GM18868 (cell line): ENCODE results near the gene ENOX1.

ENCODE experiments used
- ATAC-seq: cut with Tn5 transposase; IDR thresholded peaks from one replicate; pipeline ENCODE4 v1.9.1; 2021; ENCODE audit warnings: mild to moderate bottlenecking, moderate library complexity; ENCODE audit not compliant: unreplicated experiment

ENOX1 gene

DNA sequence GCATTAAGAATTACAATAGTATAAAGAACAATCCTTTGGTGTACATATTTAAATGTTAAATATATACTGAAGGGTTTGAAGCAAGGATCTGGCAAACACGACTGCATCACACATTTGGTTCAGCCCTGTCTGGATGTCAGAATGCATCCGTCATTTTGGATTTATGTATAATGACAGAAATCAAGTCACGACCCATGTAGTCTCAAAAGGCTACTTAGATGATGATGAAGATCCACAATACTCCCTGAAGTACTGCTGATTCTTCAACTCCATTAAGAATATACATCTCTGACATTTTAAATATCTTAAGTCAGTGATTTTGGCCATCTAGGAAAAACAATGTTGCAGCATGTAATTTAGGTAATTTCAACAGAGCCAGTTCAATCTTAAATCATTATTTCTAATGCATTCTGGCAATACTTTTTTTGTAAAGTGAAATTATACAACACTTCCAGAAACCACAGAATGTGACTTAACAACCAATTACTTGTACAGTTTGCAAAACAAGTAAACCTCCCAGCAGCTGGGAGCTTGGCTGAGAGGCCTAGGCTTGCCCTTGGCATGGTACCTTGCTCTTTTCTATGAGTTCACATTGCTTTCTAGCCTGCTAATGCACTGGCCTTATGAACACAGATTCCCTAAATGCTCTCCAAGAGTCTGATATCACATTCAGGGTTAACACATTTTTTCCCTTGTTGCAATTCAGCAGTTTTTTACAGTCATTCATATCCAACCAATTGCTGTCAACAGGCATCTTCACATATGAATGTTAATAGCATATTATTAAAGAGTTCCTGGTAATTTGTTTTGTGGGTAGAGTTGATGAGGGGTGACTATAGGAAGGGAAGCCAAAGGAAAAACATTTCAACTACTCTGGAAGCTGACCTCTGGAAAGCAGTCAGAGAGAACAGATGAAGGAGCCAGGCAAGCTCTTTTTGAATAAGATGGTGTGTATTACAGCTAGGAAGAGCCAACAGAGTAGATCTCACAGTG is 175.2 kb downstream of the ENOX1 start:
- ATAC-seq = no peak

DNA sequence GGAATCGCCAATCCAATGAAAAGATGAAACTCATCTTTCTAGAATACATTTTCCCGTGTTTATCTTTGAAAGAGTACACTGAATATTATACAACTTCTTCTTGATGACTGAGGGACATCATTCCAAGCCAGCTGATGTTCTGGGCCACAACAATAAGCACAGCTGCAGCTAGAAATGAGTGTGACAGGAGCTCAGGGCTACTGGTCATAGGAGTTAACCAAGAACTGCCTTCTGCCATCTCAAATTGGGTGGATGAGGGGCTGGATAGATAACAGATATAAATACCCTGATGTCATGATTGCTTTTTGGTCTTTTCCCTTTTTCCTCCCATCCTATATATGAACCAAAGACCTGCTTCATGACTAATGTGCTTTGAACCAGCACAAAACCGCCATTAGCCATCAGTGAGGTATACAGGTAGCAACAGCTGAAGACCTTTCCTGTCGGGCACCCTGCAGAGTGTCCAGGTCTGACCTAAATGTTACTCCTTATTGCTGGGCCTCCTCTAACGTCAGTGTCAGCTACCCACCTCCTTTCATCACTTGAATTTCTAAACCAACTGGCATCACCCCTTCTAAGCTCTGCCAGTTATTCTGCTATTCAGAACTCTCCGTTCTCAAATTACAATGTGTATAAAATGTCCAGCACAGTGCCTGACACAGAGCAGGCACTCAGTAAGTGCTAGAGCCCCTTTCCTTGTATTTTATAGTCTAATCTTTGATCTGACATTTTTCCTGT is 178.2 kb downstream of the ENOX1 start:
- no peak for ATAC-seq

DNA sequence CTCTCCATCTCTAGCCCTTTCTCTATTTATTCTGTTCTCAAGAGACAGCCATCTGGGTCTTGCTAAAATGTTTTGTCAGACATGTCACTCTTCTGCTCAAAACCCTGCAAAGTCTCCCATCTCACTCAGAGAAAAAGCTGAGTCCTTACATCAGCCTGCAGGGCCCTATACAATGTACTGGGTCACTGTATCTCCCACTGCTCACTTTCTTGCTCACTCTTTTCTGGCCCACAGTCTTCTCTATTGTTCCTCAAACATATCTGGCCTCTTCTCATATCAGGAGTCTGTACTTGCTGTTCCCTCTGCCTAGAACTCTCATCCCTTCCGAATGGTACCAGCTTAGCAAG is 189.2 kb downstream of the ENOX1 start:
- ATAC-seq = no peak

DNA sequence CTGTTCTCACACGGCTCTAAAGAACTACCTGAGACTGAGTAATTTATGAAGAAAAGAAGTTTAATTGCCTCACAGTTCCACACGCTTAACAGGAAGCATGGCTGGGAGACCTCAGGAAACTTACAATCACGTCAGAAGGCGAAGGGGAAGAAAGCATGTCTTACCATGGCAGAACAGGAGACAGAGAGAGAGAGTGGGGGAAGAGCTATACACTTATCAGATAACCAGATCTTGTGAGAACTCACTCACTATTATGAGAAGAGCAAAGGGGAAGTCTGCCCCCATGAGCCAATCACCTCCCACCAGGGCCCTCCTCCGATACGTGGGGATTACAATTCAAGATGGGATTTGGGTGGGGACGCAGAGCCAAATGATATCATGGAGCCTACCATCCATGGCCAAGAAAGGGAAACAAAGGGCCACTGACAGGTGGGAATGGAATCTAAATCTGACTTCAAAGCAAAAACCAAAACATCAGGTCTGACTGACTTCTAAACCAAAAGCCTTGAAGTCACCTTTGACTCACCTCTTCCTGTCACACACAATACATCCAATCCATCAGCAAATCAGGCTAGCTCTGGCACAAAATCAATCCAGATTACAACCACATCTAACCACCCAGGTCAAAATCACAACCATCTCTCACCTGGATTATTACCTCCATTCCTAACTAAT is 189.7 kb downstream of the ENOX1 start:
- ATAC-seq = no peak

DNA sequence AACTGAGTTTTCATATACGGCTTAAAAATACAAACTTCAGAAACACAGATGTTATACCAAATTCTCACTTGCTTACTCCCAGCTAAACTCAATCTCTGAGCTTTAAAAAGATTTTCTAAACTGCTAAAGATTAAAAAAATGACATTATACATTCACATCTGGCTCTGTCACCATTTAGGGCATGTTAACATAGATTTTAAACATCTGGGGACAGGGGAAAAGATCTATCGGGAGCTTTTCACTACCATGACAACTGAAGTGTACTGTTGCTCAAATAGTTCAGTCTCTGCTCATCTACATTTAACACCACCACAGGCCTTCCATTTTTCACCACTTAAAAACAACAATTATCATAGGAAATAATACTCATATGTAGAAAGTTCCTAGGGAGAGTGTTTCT is 190.8 kb downstream of the ENOX1 start:
- ATAC-seq = no peak

DNA sequence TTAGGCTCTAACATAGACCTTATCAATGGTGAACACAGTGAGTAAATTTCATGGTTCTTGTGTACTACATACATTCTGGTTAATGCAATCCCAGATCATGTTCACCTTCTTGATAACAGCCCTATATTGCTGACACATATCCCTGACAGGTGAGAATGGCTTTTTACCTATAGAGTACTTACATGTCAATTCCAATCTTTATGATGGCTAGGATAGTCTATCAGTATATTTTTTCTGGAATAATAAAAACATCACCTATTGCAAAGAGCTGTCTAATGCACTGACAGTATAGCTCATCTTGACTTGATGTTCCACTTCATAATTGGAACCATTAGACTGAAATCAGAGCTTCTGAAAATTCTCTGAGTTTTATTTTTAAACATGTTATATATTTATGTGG is 199.4 kb downstream of the ENOX1 start:
- ATAC-seq = no peak

DNA sequence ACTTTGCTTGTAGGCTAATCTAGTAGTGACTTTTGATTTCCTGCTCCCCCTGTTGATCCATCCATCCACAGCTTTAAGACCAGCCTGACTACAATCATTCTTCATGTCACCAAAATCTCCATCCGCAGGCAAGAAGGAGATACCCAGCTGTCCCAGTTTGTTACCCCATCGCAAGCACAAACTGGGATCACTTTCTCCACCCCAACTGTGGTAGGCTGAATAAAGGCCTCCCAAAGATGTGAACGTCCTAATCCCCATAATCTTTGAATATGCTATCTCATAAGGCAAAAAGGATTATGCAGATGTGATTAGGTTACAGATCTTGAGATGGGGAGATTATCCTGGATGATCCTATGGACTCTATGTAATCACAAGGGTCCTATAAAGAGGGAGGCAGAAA is 202.0 kb downstream of the ENOX1 start:
- ATAC-seq = no peak

DNA sequence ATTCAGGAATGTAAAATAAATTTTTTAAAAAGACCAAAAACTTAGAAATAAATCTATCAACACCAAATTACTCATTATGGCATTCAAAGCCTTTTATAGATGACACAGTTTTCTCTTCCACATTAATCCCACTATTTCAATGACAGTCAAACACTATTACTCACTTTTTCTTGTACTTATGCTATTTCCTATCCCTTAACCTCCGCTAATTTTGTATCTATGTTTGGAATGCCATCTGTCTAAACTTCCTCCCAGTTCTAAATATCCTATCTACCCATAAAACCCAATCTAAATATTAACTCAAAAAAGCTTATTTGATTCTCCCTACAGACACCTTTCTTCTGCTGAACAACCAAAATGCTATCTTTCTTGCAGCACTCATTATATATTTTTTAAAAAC is 203.5 kb downstream of the ENOX1 start:
- ATAC-seq = no peak

DNA sequence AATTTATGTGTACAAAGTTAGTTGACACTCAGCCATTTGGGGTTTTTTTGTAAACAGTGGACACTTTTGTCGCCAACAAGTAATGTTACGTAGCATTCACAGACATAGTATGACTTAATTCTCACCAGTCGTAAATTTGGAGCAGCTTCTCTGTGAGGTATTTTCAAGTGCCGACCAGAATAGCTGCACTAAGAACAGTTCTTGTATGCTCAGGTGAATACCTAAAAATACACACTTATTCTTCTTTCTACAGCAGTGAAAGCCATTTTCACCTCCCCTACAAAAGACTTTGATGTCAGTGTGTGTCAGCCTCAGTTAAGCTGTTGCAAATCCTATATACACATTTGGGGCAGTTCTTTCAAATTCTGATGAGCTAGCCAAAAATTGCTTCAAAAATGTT is 206.5 kb downstream of the ENOX1 start:
- ATAC-seq = no peak

DNA sequence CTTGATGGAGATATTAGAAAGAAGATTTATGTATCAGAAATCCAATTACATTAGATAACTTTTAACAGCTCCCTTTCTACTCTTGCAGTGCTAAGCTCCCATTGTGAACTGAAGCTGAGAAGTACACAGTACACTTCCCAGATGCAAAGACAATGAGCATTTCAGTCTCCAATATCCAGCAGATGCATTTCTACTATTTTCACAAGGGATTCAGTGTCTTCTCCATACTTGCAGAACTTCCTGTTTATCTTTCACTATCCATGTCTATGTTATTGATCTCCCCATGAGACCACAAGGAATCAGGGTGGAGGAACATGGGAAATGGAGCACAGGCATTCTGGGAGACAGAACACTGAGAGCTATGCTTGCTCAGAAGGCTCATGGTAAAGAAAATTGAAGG is 207.5 kb downstream of the ENOX1 start:
- no peak for ATAC-seq

DNA sequence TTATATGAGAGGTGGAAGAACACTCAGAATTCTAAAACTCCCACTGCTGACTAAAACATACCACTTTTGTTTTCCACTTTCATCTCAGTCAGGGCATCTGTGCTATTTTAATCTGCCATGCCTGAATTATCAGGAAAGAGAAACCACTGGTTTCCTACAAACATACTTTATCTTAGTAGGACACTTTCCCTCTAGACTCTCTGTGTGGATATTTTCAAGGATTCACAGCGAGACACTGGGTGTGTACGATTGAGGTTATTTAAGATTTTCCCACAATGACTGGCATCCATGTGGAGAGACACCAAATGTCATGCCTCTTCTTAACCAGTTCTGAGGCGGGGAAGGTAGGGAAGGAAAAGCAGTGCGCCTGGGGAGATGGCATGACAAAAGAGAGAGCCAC is 212.2 kb downstream of the ENOX1 start:
- no peak for ATAC-seq

DNA sequence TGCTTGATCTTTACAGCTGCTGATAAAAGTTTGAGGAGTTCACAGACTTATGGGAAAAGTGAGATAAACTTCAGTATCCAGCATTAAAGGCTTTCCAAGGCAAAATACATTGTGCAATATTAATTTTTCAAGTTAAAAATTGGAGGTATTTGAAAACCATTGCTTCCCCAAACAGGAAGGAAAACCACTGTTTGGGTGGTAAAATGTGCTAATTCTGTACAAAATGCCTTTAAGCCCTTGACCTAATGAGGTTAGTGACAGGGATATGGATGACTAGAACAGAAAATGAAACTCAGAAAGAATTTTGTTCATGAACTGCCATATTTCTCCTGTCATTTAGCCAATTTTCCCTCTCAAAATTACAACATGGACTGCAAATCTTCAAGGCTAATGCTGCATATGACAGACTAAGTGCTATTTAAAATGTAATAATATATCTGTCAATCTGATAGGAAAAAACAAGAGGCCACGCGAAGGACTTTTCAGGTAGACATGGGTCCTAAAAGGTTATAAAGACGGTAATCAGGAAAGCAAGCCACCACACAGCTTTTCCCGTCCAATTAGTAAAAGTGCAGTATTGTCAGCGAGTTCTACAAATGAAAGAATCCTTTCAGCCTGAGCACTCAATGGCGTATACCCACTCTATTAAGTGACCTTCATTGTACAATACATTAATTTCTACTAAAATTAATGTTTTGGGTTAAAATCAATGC is 212.8 kb downstream of the ENOX1 start:
- ATAC-seq = no peak

DNA sequence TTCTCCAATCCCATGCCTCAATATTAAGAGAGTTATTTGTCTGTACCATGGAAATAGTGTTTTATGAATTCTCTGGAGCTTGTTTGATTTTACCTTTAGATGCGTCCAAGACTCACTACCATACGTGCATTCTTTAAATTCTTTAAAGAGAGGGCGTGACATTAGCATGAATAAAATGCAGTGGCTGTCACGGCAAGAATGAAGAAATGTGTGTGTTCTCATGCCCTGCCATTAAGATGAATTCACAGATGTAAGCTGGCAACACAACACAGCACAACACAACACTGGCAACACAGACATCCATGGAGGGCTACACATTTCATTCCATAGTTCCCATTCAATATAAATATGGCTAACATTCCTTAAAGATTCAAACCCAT is 213.4 kb downstream of the ENOX1 start:
- no peak for ATAC-seq

DNA sequence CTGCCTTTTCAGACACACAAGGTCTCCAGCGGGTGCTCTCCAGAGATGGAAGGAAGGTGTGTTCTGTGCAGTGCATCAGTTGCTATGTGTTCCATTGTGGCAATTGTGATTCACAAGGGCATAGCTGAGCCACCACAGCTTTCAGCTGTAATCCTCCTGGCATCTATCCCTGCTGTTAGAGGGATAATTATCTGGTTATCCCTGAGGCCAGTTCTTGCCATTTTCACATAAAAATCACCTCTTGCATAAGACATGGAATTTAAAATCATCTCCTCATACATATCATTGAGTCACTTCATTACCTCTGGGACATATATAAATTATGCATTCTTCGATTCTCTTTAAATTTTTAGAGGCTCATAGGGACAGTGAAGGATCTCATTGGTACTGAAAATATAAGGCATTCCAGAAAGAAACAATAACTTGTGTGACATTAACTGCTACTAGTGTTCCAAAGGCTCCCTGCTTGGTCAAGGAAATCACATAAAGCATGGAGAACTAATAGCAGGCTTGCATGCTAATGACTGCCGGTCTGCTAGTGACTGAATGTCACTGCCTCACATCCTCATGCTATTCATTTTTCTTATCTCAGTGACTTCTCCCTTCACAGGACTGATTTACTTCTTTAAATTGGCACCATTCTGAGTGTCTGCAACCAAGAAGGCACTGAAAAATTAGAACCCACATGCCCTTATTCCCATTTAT is 214.0 kb downstream of the ENOX1 start:
- ATAC-seq = no peak

DNA sequence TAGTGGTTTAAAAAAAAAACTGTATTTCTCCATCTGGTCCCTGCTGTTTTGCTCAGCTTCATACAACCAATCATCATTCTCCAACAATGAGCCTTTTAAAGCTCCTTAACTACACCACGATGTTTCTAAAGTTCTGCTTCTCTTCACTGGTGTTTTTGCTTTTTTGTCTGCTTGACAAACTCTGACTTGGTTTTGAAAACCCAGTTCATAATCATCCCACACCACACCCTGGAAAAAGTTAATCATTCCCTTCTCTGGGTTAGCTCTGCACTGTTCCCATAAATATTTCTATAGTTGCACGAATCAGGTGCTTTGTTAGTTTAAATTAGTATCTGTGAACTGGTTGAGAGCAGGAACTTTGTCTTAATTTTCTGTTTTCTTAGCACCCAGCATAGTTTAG is 217.1 kb downstream of the ENOX1 start:
- no peak for ATAC-seq

DNA sequence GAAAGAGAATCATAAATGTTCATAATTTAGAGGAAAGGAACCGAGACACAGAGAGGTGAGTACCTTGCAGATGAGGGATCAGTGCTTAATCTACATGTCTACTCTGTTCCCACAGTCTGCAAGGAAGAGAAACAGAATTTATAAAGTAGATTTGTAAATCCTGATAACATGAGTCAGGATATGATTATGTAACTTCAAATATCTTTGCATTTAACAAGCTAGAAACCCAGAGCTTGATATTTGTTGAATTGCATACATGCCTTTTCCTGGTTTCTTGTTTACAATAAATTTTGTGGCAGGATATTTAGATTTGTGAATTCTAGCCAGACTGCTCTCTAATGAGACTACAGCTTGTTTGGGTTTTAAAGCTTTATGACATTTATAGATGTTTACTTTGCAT is 219.2 kb downstream of the ENOX1 start:
- ATAC-seq = no peak

DNA sequence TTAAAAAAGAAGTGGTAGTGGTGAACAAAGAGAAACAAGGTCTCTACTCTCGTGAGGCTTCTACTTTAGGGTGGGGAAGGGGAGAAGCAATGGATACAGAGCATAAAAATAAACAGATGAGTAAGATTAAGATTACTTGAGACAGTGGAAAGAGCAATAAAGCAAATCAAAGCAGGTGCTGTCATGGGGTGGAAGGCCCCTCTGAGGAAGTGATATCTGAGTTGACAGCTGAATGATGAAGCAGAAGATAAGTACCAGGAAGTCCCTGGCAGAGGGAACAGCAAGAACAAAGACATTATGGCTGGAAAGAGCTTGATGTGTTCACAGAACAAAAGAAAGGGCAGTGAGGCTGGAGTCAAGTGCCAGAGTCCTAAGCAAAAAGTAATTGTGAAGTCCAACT is 221.8 kb downstream of the ENOX1 start:
- no peak for ATAC-seq

DNA sequence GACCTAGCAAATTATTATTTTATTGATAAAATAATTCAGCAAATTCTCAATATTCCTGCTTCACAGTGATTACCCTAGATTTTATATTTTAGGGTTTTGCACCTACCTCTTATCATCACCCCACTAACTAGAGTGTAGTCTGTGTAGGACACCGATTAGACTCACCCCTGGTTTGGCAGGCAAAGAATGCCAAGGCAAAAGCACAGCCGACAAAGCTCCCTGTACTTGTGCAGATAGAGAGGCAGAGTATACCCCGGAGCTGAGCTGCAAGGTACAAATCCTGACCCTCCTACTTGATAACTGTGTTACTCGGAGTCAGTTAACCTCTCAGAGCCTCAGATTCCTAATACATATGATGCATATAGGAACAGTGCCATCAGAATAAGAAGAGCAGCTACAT is 225.7 kb downstream of the ENOX1 start:
- ATAC-seq = no peak

DNA sequence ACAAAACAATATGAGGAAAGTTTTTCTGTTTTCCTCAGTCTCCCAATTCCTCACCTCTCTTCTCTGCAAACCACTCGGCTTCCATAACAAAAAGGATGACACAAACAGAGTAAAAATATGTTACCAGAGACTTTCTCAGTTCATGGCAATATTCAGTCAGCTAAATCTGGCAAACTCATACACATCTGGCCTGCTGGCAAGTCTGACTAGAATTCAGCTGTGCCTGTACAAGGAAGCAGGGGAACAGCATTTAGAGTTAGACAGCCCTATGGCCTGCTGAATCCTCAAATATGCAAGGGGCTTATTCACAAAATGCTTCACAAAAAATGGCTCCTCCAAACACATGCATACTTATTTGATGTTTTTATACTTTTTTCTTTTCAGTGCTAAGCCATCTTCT is 227.8 kb downstream of the ENOX1 start:
- ATAC-seq = no peak

DNA sequence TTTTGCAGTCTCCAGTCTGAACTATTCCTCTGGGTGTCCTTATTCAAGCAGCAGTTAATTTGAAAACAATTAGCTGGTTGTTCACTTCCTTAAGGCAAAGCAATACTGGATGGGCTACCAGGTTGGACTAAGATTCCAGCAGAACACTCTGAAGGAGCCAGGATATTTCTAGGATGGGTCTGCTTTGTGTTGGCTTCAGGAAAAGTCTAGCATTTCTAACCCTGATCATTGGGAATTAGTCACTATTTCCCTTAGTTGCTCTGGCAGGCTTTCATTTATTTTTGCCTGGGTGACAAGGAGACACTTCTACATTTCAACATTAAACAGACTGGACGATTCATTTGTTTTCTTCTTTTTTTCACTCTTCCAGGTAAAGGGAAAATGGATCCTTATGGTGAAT is 228.4 kb downstream of the ENOX1 start:
- ATAC-seq = no peak

DNA sequence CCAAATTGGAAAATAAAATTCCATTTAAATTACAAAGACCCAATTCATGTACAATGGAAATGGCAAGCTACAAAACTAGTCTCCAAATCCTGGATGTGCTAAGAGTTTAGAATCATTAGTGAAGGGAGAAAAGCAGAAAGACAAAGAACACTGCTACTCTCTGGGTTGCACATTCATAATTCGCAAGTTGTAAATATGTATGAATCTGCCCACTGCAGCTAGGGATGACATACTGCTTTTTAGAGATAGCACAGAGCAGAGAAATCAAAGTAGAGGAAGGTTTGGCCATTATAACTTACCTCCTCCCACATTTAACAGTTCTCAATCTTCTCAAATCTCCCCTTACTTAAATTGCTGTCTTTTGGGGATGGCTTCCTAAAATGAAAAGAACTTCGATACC is 231.1 kb downstream of the ENOX1 start:
- ATAC-seq = no peak
